Urothelium cell line (cell line): ENCODE results near the gene CNOT4.

ENCODE experiments used
- DNase-seq: peaks from one replicate; pipeline ENCODE4 v3.0.0; 2011; ENCODE audit warnings: low spot score, mixed read lengths
- FAIRE-seq: peaks from 2 replicates; lab custom pipeline; 2011; peaks lifted over from hg19 to GRCh38; lab: Jason Lieb, UNC

Gene CNOT4

DNA sequence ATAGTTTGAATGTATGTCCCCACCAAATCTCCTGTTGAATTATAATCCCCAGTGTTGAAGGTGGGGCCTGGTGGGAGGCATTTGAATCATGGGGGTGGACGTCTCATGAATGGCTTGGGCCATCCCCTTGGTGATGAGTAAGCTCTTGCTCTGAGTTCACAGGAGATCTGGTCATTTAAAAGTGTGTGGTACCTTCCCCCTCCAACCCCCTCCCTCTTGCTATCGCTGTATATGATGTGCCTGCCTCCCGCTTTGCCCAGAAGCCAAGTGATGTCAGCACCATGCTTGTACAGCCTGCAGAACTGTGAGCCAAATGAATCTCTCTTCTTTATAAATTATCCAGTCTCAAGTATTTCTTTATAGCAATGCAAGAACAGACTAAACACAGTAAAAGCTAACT lies 103.0 kb downstream of the CNOT4 start:
- no peak for DNase-seq
- no peak for FAIRE-seq

DNA sequence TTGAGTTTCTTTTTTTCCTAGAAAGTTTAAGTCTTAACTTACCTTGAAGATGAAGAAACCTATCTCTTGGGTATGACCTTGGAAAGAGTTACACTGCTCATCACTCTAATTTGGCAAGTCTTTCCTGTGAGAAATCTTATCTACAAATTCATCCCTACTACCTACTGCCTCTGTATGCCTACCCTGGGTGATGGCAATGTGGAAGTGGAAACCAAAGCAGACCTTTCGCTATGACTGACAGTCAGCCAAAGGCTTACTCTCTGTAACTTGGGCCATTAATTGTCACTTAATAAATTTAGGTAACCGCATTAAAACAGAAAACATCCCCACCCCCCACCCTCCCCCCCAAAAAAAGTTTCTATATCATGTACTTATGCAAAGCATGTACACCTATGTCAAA lies 103.9 kb downstream of the CNOT4 start:
- DNase-seq (no peak), FAIRE-seq (no peak)

DNA sequence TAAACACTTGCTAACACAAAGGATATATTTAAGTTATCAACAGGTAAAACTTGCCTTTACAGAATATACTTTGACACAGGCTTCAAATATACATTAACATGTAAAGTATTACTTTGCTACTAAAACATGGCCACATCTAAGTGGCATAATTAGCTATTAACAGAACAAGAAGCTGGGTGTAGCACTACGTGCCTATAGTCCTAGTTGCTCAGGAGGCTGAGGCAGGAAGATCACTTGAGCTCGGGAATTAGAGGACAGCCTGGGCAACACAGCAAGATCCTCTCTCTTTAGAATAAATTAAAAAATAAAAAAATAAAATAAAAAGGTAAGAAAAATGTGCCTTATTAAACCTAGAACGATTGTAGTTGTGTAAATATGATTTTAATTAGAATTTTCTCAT lies 106.6 kb downstream of the CNOT4 start:
- FAIRE-seq: no peak

DNA sequence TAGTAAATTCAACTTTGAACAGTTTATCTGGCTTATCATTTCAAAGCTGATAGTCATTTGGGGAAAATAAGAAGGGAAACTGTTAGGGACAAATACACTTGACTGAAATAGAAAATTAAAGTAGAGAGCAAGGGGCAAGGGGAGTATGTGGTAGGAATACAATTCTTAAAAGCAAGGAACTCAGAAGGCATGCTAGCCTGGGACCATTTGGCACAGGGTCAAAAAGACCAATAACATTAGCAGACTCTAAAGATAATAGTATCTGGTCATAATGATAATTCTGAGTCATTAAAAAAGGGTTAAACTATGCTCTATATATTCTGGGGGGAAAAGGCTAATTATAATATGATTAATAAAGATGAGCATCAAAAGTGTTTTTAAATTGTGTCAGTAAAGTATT lies 112.2 kb downstream of the CNOT4 start:
- no peak for FAIRE-seq
- DNase-seq: no peak

More for the DNA sequence above, 106.6 kb downstream of the CNOT4 start:
- no peak for DNase-seq

- FAIRE-seq: no peak
- no peak for DNase-seq
These were observed 117.2 kb downstream of the CNOT4 start for GRCh38 chr7:135392701-135393100.

DNA sequence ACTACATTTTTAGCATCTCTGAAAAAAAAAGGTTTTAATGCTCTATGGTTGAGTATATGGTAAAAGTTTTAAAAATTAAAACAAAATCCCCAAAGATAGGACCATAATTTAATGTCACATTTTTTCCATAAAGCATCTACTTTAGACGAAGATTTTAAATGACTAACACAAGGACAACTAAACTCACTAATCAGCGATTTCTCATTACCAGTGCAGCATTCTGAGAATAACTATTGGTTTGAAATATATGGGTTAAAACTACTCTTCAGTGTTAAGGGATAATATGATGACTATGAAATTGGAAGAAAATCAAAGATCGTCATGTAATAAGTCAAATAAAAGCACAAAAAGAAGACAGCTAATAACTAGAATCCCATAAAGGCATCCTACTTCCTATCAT lies 118.4 kb downstream of the CNOT4 start:
- no peak for FAIRE-seq

DNA sequence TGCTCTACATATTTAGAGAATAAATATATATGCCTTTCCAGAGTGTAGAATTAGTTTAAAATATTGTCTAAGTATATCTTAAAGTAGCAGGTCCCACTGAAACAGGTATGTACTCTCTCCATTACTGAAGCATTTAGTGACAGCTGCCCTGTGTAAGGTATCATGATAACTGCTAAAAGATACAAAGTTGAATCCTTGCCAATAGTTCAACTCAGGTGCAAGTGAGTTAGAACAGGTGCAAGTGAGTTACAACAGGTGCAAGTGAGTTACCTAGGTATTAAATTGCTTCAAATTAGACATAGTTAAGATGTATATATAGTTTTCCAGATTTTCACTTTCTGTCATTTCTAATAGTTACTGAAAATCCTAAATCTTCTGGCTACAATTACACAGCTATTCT lies 119.1 kb downstream of the CNOT4 start:
- DNase-seq (no peak), FAIRE-seq (no peak)

More for the DNA sequence above, 118.4 kb downstream of the CNOT4 start:
- DNase-seq: no peak

DNA sequence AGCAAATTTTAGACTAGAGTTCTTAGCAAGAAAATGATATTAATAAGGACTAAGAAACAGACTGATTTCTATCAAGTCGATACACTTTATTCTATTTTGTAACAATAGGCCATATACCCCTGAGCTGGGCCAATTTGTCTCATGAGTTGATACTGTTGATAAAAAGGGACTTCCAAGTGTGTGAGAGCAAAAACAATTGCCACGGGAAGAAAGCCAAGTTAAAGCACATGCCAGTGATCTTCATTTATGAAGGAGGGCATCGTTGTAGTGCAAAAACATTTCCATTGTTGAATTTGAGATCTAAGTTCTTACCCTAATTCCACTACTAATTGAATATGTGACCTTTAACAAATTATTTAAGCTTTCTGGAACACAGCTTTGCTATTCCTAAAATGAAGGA lies 119.9 kb downstream of the CNOT4 start:
- no peak for DNase-seq
- FAIRE-seq: no peak

GRCh38 chr7:135388616-135389015 lies 121.3 kb downstream of the CNOT4 start:
- no peak for DNase-seq
- no peak for FAIRE-seq

GRCh38 chr7:135386776-135387175 lies 123.1 kb downstream of the CNOT4 start:
- FAIRE-seq: no peak
- DNase-seq: no peak

DNA sequence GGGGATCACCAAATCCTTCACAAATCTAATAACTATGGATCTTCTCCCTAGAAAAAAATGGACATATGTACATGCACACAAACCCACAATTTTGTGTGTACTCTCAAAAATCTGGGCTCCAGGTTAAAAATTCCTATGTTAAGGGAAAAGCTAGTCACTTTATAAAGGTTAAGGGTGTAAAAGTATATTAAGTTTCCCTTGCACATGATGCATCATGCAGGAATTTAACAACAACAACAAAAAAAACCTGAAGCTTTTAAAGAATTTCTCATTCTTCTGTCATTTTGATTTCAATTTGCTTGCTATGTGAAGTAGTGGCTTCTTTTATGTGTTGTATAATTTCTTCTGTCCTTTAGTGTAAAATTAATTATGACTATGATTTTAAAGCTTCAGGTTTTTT lies 123.7 kb downstream of the CNOT4 start:
- DNase-seq (no peak), FAIRE-seq (no peak)

DNA sequence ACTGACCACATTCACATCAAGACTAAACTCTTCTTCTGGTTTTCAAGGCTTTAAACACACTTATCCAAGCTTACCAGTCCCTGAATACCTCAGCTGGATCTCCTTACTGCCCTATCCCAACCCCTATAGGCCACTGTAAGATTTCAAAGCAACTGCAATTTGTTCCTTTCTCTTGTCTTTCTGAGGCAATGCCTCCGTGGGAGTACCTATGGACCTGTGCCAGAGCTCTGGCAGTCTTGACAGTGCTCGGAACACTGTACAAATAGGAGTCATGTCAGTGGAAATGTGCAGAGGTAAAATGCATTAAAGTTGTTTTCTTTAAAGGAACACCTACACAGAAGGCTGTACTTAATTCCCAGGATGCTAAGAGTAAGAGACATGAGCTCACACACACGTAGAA lies 124.7 kb downstream of the CNOT4 start:
- DNase-seq: no peak
- no peak for FAIRE-seq

DNA sequence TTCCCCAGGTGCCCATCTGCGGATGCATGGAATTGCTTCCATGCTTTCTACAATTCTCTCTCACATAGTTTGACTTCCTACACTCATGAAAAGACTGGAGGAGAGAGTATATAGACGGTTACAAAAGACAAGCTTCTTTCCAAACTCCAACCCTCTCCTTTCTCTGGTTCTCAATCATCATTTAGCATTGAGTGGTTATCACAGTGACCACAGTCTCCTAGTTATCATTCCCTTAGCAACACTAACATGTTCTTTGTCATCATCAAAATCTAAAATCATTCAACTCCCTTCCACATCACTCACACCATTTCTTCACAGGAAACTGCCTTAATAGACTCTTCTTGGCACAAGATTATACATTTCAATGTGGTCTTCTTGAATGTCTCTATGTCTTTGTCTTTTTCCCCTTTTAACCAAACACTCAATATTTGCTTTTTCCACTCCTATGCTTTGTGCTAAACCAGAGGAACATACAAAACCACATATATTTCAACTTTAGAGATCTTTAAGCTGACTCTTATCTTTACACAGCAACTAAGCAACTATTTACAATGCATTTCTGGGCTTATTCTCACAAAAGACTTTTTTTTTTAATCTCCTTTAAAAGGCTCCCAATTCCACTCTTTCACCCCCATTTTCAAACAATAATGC lies 126.3 kb downstream of the CNOT4 start:
- DNase-seq: no peak
- FAIRE-seq: no peak

GRCh38 chr7:135382173-135382572 lies 127.7 kb downstream of the CNOT4 start:
- no peak for FAIRE-seq
- no peak for DNase-seq

DNA sequence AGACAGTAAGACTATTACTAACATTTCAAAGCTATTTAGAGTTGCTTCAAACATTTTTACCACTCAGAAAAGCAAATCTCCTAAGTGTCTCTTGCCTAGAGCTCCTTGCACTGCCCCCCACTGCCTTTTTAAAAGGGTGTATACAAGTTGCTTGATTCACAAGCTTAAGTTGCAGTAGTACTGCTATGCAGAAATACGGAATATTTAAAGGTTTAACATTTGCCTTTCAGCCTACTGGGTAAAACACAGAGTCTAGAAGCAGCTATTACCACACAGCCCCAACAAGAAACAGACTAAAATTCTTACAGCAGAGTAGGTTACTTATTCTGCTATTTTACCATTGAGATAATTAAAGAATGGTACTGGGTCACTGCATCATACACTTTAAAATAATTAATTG lies 128.5 kb downstream of the CNOT4 start:
- no peak for FAIRE-seq
- no peak for DNase-seq

- no peak for DNase-seq
- no peak for FAIRE-seq
These were observed 129.6 kb downstream of the CNOT4 start for GRCh38 chr7:135380351-135380750.

DNA sequence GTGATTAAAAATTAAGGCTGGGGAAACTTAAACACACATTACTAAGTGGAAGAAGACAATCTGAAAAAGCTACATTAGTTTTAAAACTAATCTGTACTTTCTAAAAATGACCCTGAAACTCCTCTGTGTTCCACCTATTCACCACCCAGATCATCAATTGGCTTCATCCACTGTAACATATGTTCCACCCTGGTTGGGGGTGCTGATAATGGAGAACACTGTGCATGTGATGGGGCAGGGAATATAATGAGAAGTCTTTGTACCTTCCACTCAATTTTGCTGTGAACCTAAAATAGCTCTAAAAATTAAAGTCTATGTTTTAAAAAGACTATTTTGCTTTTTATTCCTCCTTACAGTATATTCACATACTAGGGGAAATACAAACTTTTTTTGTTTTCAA lies 132.7 kb downstream of the CNOT4 start:
- no peak for DNase-seq
- FAIRE-seq: no peak

- no peak for FAIRE-seq
- no peak for DNase-seq
These were observed 133.8 kb downstream of the CNOT4 start for GRCh38 chr7:135375908-135376699.

DNA sequence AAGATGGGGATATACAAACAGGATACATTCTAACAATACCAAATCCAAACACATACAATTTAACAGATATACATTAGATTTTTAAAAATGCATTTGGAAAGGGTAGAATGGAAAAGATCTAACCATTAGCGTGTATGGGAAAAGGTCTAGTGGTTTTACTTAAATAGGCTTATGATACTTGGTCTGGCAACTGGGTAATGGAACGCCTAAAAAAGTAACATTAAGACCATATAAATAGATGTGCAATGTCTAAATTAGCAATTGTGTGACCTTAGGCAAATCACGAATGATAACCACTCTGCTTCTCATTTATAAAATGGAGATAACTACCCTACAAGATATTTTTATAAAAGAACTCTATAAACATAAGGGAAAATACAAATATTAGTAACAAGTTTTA lies 135.2 kb downstream of the CNOT4 start:
- no peak for FAIRE-seq
- DNase-seq: no peak

GRCh38 chr7:135372222-135372621 lies 137.7 kb downstream of the CNOT4 start:
- FAIRE-seq (no peak), DNase-seq (no peak)

- FAIRE-seq (no peak), DNase-seq (no peak)
These were observed 139.2 kb downstream of the CNOT4 start for GRCh38 chr7:135370656-135371055.

DNA sequence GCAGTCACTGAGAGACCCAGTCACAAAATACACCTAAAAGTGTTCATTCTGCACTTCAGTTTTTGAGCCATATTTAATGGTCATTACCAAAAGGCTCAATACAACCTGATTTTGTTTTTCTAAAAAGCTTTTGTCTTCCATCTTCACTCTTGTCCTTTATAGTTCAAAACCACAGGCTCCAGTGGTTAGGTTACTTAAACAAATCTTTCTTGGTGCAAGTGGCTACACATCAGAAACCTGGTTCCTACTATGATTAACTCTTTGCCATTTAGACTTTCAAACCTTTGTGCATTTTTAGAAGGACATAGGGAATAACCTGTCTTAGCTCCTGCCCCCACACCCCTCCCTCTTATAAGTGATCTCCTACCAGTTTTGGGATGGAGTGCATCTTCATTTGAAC lies 140.5 kb downstream of the CNOT4 start:
- FAIRE-seq: no peak

More for the DNA sequence above, 140.5 kb downstream of the CNOT4 start:
- no peak for DNase-seq
